H9 (cell line): ENCODE data around the gene TRIM37. TPM values are rescaled to one million over a fixed set of nuclear protein-coding genes. Genes with fewer than 3 reads are reported as not detected.

Experiments
- DNase-seq: peaks from one replicate; pipeline ENCODE4 v3.0.0-alpha.2; 2017
- H2AFZ ChIP-seq: one replicate; pipeline ENCODE4 v1.6.1; 2013; ENCODE audit warnings: mild to moderate bottlenecking, low read length, control low read depth, moderate library complexity
- H2AK5ac ChIP-seq: 2 replicates; pipeline ENCODE4 v1.6.1; 2013; ENCODE audit warnings: low read length, control low read depth, mixed read lengths; ENCODE audit not compliant: insufficient read length
- H2BK120ac ChIP-seq: one replicate; pipeline ENCODE4 v1.6.1; 2013; ENCODE audit warnings: low read depth, mild to moderate bottlenecking, low read length, control low read depth, inconsistent platforms; ENCODE audit not compliant: poor library complexity, severe bottlenecking
- H2BK12ac ChIP-seq: 2 replicates; pipeline ENCODE4 v1.6.1; 2013; ENCODE audit warnings: low read length, control low read depth, mixed read lengths, low read depth; ENCODE audit not compliant: insufficient read length
- H2BK15ac ChIP-seq: 2 replicates; pipeline ENCODE4 v1.6.1; 2013; ENCODE audit warnings: low read depth, low read length, control low read depth
- H2BK20ac ChIP-seq: one replicate; pipeline ENCODE4 v1.6.1; 2013; ENCODE audit warnings: low read depth, mild to moderate bottlenecking, low read length, control low read depth, inconsistent platforms; ENCODE audit not compliant: poor library complexity, severe bottlenecking
- H2BK5ac ChIP-seq: 2 replicates; pipeline ENCODE4 v1.6.1; 2013; ENCODE audit warnings: low read length, control low read depth, mixed read lengths; ENCODE audit not compliant: insufficient read length
- H3K14ac ChIP-seq: 2 replicates; pipeline ENCODE4 v1.6.1; 2013; ENCODE audit warnings: low read length, control low read depth; ENCODE audit not compliant: insufficient read depth
- H3K18ac ChIP-seq: 2 replicates; pipeline ENCODE4 v1.6.1; 2013; ENCODE audit warnings: low read depth, mild to moderate bottlenecking, mixed read lengths, low read length, control low read depth; ENCODE audit not compliant: insufficient read length
- H3K23ac ChIP-seq: 2 replicates; pipeline ENCODE4 v1.6.1; 2013; ENCODE audit warnings: low read length, control low read depth, mixed read lengths, low read depth; ENCODE audit not compliant: insufficient read length
- H3K23me2 ChIP-seq: 2 replicates; pipeline ENCODE4 v1.6.1; 2013; ENCODE audit warnings: low read depth, mild to moderate bottlenecking, mixed read lengths, low read length, control low read depth; ENCODE audit not compliant: insufficient read length, poor library complexity, severe bottlenecking
- H3K27ac ChIP-seq: 2 replicates; pipeline ENCODE4 v1.5.1; 2013; ENCODE audit warnings: low read length, control low read depth, mixed read lengths, low read depth; ENCODE audit not compliant: insufficient read length
- H3K27me3 ChIP-seq: 2 replicates; pipeline ENCODE4 v1.6.1; 2013; ENCODE audit warnings: low read length, control low read depth, inconsistent platforms; ENCODE audit not compliant: insufficient read depth
- H3K4ac ChIP-seq: 2 replicates; pipeline ENCODE4 v1.6.1; 2013; ENCODE audit warnings: low read depth, mild to moderate bottlenecking, control low read depth, inconsistent platforms, low read length, moderate library complexity
- H3K4me1 ChIP-seq: 2 replicates; pipeline ENCODE4 v1.6.1; 2013; ENCODE audit warnings: low read length, control low read depth, inconsistent platforms; ENCODE audit not compliant: insufficient read depth
- H3K4me2 ChIP-seq: 2 replicates; pipeline ENCODE4 v1.6.1; 2013; ENCODE audit warnings: low read length, control low read depth, mixed read lengths; ENCODE audit not compliant: insufficient read length, insufficient read depth
- H3K56ac ChIP-seq: 2 replicates; pipeline ENCODE4 v1.6.1; 2013; ENCODE audit warnings: low read depth, mild to moderate bottlenecking, mixed read lengths, low read length, control low read depth; ENCODE audit not compliant: insufficient read length
- H3K79me1 ChIP-seq: 2 replicates; pipeline ENCODE4 v1.6.1; 2013; ENCODE audit warnings: low read depth, mild to moderate bottlenecking, moderate library complexity, low read length, control low read depth, inconsistent platforms; ENCODE audit not compliant: insufficient read depth, poor library complexity, severe bottlenecking
- H3K79me2 ChIP-seq: 2 replicates; pipeline ENCODE4 v1.6.1; 2013; ENCODE audit warnings: low read length, control low read depth, inconsistent platforms; ENCODE audit not compliant: insufficient read depth
- H3K9ac ChIP-seq: 2 replicates; pipeline ENCODE4 v1.6.1; 2013; ENCODE audit warnings: low read length, control low read depth, mixed read lengths; ENCODE audit not compliant: insufficient read length; ENCODE audit errors: extremely low read depth
- H3K9me3 ChIP-seq: one replicate; pipeline ENCODE4 v1.6.1; 2013; ENCODE audit warnings: low read depth, low read length, inconsistent platforms; ENCODE audit not compliant: control insufficient read depth
- H3T11ph ChIP-seq: one replicate; pipeline ENCODE4 v1.6.1; 2013; ENCODE audit warnings: mild to moderate bottlenecking, low read length, control low read depth, inconsistent platforms
- H4K20me1 ChIP-seq: one replicate; pipeline ENCODE4 v1.6.1; 2013; ENCODE audit not compliant: control insufficient read depth, insufficient read length, insufficient read depth
- H4K5ac ChIP-seq: 2 replicates; pipeline ENCODE4 v1.6.1; 2013; ENCODE audit warnings: low read depth, mild to moderate bottlenecking, mixed read lengths, low read length, control low read depth; ENCODE audit not compliant: insufficient read length
- H4K8ac ChIP-seq: replicated peaks from 2 replicates; pipeline ENCODE4 v1.6.1; 2013; ENCODE audit warnings: low read length, control low read depth, mixed read lengths, low read depth; ENCODE audit not compliant: insufficient read length
- H4K91ac ChIP-seq: 2 replicates; pipeline ENCODE4 v1.6.1; 2013; ENCODE audit warnings: low read depth, mild to moderate bottlenecking, moderate library complexity, mixed read lengths, low read length, control low read depth; ENCODE audit not compliant: insufficient read length
- H3K27ac Mint-ChIP-seq, 3 experiments: 2 replicates in 2 of 3; 3 replicates in 1 of 3; pipeline ENCODE4 v1.8.0; 2020 to 2021; ENCODE audit warnings: mixed read lengths in 3 of 3, mild to moderate bottlenecking in 1 of 3, moderate library complexity in 1 of 3
- H3K27me3 Mint-ChIP-seq: 2 replicates; pipeline ENCODE4 v1.8.0; 2021; ENCODE audit warnings: low read depth, mild to moderate bottlenecking, moderate library complexity, mixed read lengths
- H3K36me3 Mint-ChIP-seq, 3 experiments: 2 replicates in 2 of 3; 3 replicates in 1 of 3; pipeline ENCODE4 v1.8.0; 2020 to 2021; ENCODE audit warnings: low read depth in 3 of 3, mixed read lengths in 3 of 3; ENCODE audit not compliant: insufficient read depth in 1 of 3
- H3K4me1 Mint-ChIP-seq, 2 experiments: 2 replicates each; pipeline ENCODE4 v1.8.0; 2020; ENCODE audit warnings: mixed read lengths in 2 of 2
- H3K4me3 Mint-ChIP-seq, 2 experiments: 2 replicates in 1 of 2; 3 replicates in 1 of 2; pipeline ENCODE4 v1.8.0; 2020 to 2021; ENCODE audit warnings: mild to moderate bottlenecking in 2 of 2, mixed read lengths in 2 of 2, moderate library complexity in 1 of 2
- H3K9me3 Mint-ChIP-seq, 2 experiments: 2 replicates in 1 of 2; 3 replicates in 1 of 2; pipeline ENCODE4 v1.8.0; 2020; ENCODE audit warnings: mild to moderate bottlenecking in 2 of 2, mixed read lengths in 2 of 2, moderate library complexity in 1 of 2
- WGBS: extraction: QIAGEN DNeasy Blood & Tissue Kit; methylation state at CpG from one replicate; pipeline ENCODE4 v1.1.7; 2013; ENCODE audit warnings: missing lambda C conversion rate, low lambda C conversion rate, mixed read lengths; ENCODE audit not compliant: insufficient read length; ENCODE audit errors: extremely low coverage; 5-methylcytosine and 5-hydroxymethylcytosine counted together
- total RNA-seq: library from RNA; stranded (reverse); gene quantifications from 2 replicates; pipeline ENCODE4 v1.2.1, GENCODE V29; 2021
- TF ChIP-seq, protein P1 (sequence below): fragments of 200-600 bp; sonication (generic); conservative IDR thresholded peaks from 3 replicates; pipeline ENCODE4 v1.8.0; 2021; ENCODE audit warnings: antibody characterized with exemption, mild to moderate bottlenecking

The TRIM37 gene
- total RNA-seq, 1 experiment from 2014 or later: 52.1 TPM

DNA sequence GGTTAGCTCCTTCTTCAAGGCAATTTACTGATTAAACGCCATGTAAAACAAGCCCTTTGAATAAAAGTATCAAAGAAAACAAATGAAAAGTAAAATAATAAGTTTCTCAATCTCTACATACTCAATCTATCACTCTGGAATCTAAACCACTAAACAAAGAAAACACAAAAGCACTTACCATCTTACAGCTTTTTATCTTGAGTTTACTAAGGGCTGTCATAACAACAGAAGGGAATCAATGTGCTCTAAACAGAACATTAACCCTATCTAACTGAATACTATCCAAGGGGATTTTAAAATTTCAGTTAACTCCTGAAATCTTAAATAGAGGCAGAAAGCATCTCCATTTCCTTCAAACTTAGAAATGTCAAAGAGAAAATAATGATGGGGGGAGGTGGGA is 44.9 kb upstream of the TRIM37 start:
- Histone ChIP-seq H2BK12ac (no peak overlapping the region), H2BK15ac (no peak overlapping the region), H4K91ac (no peak overlapping the region), H3K56ac (no peak overlapping the region), H2BK5ac (no peak overlapping the region), H3K23ac (no peak overlapping the region), H3K14ac (no peak overlapping the region), H2AK5ac (no peak overlapping the region), H3K79me1 (peaks cover 15% of the 10 kb centered on the region), H3K27ac (no peak overlapping the region), H3K23me2 (peaks cover 5% of the 10 kb centered on the region), H4K5ac (no peak overlapping the region), H3T11ph (no peak overlapping the region), H3K79me2 (peaks cover 35% of the 10 kb centered on the region; the same call in 1 of the 2 replicates), H4K8ac (no peak overlapping the region), H2BK20ac (no peak overlapping the region), H3K27me3 (no peaks in the 10 kb centered on the region), H3K9ac (no peak overlapping the region), H4K20me1 (no peaks in the 10 kb centered on the region), H2AFZ (no peak overlapping the region), H3K4me1 (no peaks in the 10 kb centered on the region), H3K9me3 (no peaks in the 10 kb centered on the region), H2BK120ac (no peak overlapping the region), H3K4ac (no peak overlapping the region), H3K18ac (no peak overlapping the region), H3K4me2 (no peak overlapping the region)
- no CpG with 5 or more reads among the region's 1 CpG for WGBS
- DNase-seq: no peak
- peak overlapping the region in 1 of 2 experiments; percentile 50; a peak in 3 of 5 replicates for H3K4me3 Mint-ChIP-seq
- no peaks in the 10 kb centered on the region for H3K27me3 Mint-ChIP-seq
- H3K36me3 Mint-ChIP-seq: peaks cover 0 to 8% (median 7%) of the 10 kb centered on the region in 3 experiments; a peak in 5 of 7 replicates
- no peaks in the 10 kb centered on the region for H3K9me3 Mint-ChIP-seq
- peaks cover 25 to 36% of the 10 kb centered on the region in 2 experiments for H3K4me1 Mint-ChIP-seq
- TF ChIP-seq, protein P1, sequence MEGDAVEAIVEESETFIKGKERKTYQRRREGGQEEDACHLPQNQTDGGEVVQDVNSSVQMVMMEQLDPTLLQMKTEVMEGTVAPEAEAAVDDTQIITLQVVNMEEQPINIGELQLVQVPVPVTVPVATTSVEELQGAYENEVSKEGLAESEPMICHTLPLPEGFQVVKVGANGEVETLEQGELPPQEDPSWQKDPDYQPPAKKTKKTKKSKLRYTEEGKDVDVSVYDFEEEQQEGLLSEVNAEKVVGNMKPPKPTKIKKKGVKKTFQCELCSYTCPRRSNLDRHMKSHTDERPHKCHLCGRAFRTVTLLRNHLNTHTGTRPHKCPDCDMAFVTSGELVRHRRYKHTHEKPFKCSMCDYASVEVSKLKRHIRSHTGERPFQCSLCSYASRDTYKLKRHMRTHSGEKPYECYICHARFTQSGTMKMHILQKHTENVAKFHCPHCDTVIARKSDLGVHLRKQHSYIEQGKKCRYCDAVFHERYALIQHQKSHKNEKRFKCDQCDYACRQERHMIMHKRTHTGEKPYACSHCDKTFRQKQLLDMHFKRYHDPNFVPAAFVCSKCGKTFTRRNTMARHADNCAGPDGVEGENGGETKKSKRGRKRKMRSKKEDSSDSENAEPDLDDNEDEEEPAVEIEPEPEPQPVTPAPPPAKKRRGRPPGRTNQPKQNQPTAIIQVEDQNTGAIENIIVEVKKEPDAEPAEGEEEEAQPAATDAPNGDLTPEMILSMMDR: no peak
- peak overlapping the region in 1 of 3 experiments; percentile 8; a peak in 2 of 7 replicates for H3K27ac Mint-ChIP-seq
